BLaER1 treated with 17β-estradiol and CSF1 and Interleukin-3, amounts not matched to agents 10 nM and 100 nM (cell line): ENCODE measurements around the gene CLDN6.

Experiments
- H3K27ac ChIP-seq, 11 experiments: shearing (Covaris generic); formaldehyde crosslinking; 2 replicates each; pipeline ENCODE4 v1.8.1; 2022
- H3K27me3 ChIP-seq, 11 experiments: shearing (Covaris generic); formaldehyde crosslinking; 2 replicates each; pipeline ENCODE4 v1.8.1; 2022
- H3K36me3 ChIP-seq, 11 experiments: shearing (Covaris generic); formaldehyde crosslinking; 2 replicates each; pipeline ENCODE4 v1.8.1; 2022
- H3K4me1 ChIP-seq, 10 experiments: shearing (Covaris generic); formaldehyde crosslinking; 2 replicates each; pipeline ENCODE4 v1.8.1; 2022
- H3K4me2 ChIP-seq, 11 experiments: shearing (Covaris generic); formaldehyde crosslinking; 2 replicates each; pipeline ENCODE4 v1.8.1; 2022
- H3K4me3 ChIP-seq, 10 experiments: shearing (Covaris generic); formaldehyde crosslinking; 2 replicates each; pipeline ENCODE4 v1.8.1; 2022
- H3K9ac ChIP-seq, 11 experiments: shearing (Covaris generic); formaldehyde crosslinking; 2 replicates each; pipeline ENCODE4 v1.8.1; 2022
- H3K9me3 ChIP-seq, 11 experiments: shearing (Covaris generic); formaldehyde crosslinking; replicated peaks in 1 of 11; 2 replicates each; pipeline ENCODE4 v1.8.1; 2022
- H4K20me1 ChIP-seq, 11 experiments: shearing (Covaris generic); formaldehyde crosslinking; 2 replicates each; pipeline ENCODE4 v1.8.1; 2022
- Cebpa-rat ChIP-seq, 11 experiments: shearing (Covaris generic); IDR thresholded peaks; 2 replicates each; pipeline ENCODE4 v1.8.1; 2022

The CLDN6 gene

GRCh38 chr16:3009568-3010390 lies 8.2 kb downstream of the CLDN6 start:
- H3K27me3 ChIP-seq, result peaks cover 63 to 99% (median 85%) of the 10 kb centered on the region in 11 experiments

GRCh38 chr16:3008690-3009037 lies 9.3 kb downstream of the CLDN6 start:
- peak overlapping the region in 7 of 11 experiments; percentile 25 to 58 (median 43); a peak in 9 of 22 replicates for H3K27ac ChIP-seq
- peak overlapping the region in 1 of 11 experiments; percentile 48; a peak in 1 of 22 replicates for H3K9ac ChIP-seq
- no peak for TF ChIP-seq Cebpa-rat (IDR thresholded peaks at IDR 0.05)
- peaks cover 59 to 98% (median 84%) of the 10 kb centered on the region in 11 experiments for H3K27me3 ChIP-seq
- H3K4me2 ChIP-seq, result peak overlapping the region; percentile 89 to 100 (median 99)
- peaks cover 0 to 14% (median 0%) of the 10 kb centered on the region in 11 experiments; a peak in 6 of 22 replicates for H4K20me1 ChIP-seq
- H3K4me1 ChIP-seq, result peaks cover 41 to 65% (median 50%) of the 10 kb centered on the region in 10 experiments
- H3K36me3 ChIP-seq, result no peaks in the 10 kb centered on the region
- no peaks in the 10 kb centered on the region for H3K9me3 ChIP-seq
- H3K4me3 ChIP-seq, result peak overlapping the region in 7 of 10 experiments; percentile 39 to 64 (median 47); a peak in 9 of 20 replicates

More at GRCh38 chr16:3009568-3010390, 8.2 kb downstream of the CLDN6 start:
- no peak overlapping the region for H3K4me3 ChIP-seq
- no peaks in the 10 kb centered on the region for H3K36me3 ChIP-seq
- H4K20me1 ChIP-seq, result peaks cover 0 to 15% (median 0%) of the 10 kb centered on the region in 11 experiments; a peak in 5 of 22 replicates
- no peak for TF ChIP-seq Cebpa-rat (IDR thresholded peaks at IDR 0.05)
- H3K4me2 ChIP-seq, result peak overlapping the region in 6 of 11 experiments; percentile 94 to 99 (median 98); a peak in 10 of 22 replicates
- no peaks in the 10 kb centered on the region for H3K9me3 ChIP-seq
- peaks cover 41 to 60% (median 50%) of the 10 kb centered on the region in 10 experiments for H3K4me1 ChIP-seq
- H3K9ac ChIP-seq, result no peak overlapping the region
- H3K27ac ChIP-seq, result no peak overlapping the region

- H3K4me3 ChIP-seq, result peak overlapping the region; percentile 28 to 64 (median 46)
- H3K27ac ChIP-seq, result peak overlapping the region in 9 of 11 experiments; percentile 20 to 58 (median 42); a peak in 14 of 22 replicates
- H3K36me3 ChIP-seq, result no peaks in the 10 kb centered on the region
- peak overlapping the region; percentile 89 to 100 (median 99) for H3K4me2 ChIP-seq
- TF ChIP-seq Cebpa-rat (IDR thresholded peaks at IDR 0.05), result no peak
- peaks cover 54 to 97% (median 82%) of the 10 kb centered on the region in 11 experiments for H3K27me3 ChIP-seq
- peaks cover 41 to 64% (median 49%) of the 10 kb centered on the region in 10 experiments for H3K4me1 ChIP-seq
- H4K20me1 ChIP-seq, result peaks cover 0 to 9% (median 0%) of the 10 kb centered on the region in 11 experiments; a peak in 6 of 22 replicates
- peak overlapping the region in 9 of 11 experiments; percentile 4 to 53 (median 37); a peak in 14 of 22 replicates for H3K9ac ChIP-seq
- no peaks in the 10 kb centered on the region for H3K9me3 ChIP-seq
Measured at GRCh38 chr16:3007957-3008689, 9.9 kb downstream of the CLDN6 start.

- peak overlapping the region in 8 of 11 experiments; percentile 4 to 53 (median 39); a peak in 13 of 22 replicates for H3K9ac ChIP-seq
- no peak for TF ChIP-seq Cebpa-rat (IDR thresholded peaks at IDR 0.05)
- H4K20me1 ChIP-seq, result peaks cover 0 to 5% (median 0%) of the 10 kb centered on the region in 11 experiments; a peak in 4 of 22 replicates
- H3K27ac ChIP-seq, result peak overlapping the region in 7 of 11 experiments; percentile 20 to 57 (median 42); a peak in 7 of 22 replicates
- peak overlapping the region; percentile 89 to 100 (median 99) for H3K4me2 ChIP-seq
- peaks cover 37 to 60% (median 42%) of the 10 kb centered on the region in 10 experiments for H3K4me1 ChIP-seq
- H3K9me3 ChIP-seq, result no peaks in the 10 kb centered on the region
- H3K27me3 ChIP-seq, result peaks cover 46 to 97% (median 82%) of the 10 kb centered on the region in 11 experiments
- no peaks in the 10 kb centered on the region for H3K36me3 ChIP-seq
- peak overlapping the region; percentile 28 to 64 (median 46); a peak in 19 of 20 replicates for H3K4me3 ChIP-seq
Measured at GRCh38 chr16:3007059-3007956, 10.7 kb downstream of the CLDN6 start.

GRCh38 chr16:3004781-3005284 lies 13.2 kb downstream of the CLDN6 start:
- no peak overlapping the region for H3K27ac ChIP-seq
- H3K4me2 ChIP-seq, result peak overlapping the region in 10 of 11 experiments; percentile 29 to 86 (median 52); a peak in 18 of 22 replicates
- H3K4me1 ChIP-seq, result peaks cover 35 to 59% (median 43%) of the 10 kb centered on the region in 10 experiments
- no peak for TF ChIP-seq Cebpa-rat (IDR thresholded peaks at IDR 0.05)
- no peak overlapping the region for H3K9ac ChIP-seq
- H3K9me3 ChIP-seq, result no peaks in the 10 kb centered on the region
- peak overlapping the region in 4 of 10 experiments; percentile 35 to 58 (median 41); a peak in 6 of 20 replicates for H3K4me3 ChIP-seq
- H4K20me1 ChIP-seq, result peaks cover 0 to 14% (median 0%) of the 10 kb centered on the region in 11 experiments; a peak in 4 of 22 replicates
- H3K27me3 ChIP-seq, result peaks cover 44 to 98% (median 85%) of the 10 kb centered on the region in 11 experiments
- H3K36me3 ChIP-seq, result no peaks in the 10 kb centered on the region

GRCh38 chr16:3004319-3004718 lies 13.7 kb downstream of the CLDN6 start:
- H3K27ac ChIP-seq, result no peak overlapping the region
- peaks cover 0 to 15% (median 0%) of the 10 kb centered on the region in 11 experiments; a peak in 4 of 22 replicates for H4K20me1 ChIP-seq
- peaks cover 35 to 53% (median 42%) of the 10 kb centered on the region in 10 experiments for H3K4me1 ChIP-seq
- peak overlapping the region in 3 of 11 experiments; percentile 26 to 46 (median 44); a peak in 2 of 22 replicates for H3K9ac ChIP-seq
- peak overlapping the region; percentile 49 to 68 (median 57); a peak in 19 of 20 replicates for H3K4me3 ChIP-seq
- TF ChIP-seq Cebpa-rat (IDR thresholded peaks at IDR 0.05), result no peak
- H3K27me3 ChIP-seq, result peaks cover 49 to 98% (median 85%) of the 10 kb centered on the region in 11 experiments
- H3K4me2 ChIP-seq, result peak overlapping the region; percentile 79 to 87 (median 84)
- no peaks in the 10 kb centered on the region for H3K9me3 ChIP-seq
- H3K36me3 ChIP-seq, result no peaks in the 10 kb centered on the region

- H3K27ac ChIP-seq, result no peak overlapping the region
- H3K4me3 ChIP-seq, result peak overlapping the region; percentile 49 to 68 (median 57); a peak in 19 of 20 replicates
- H3K27me3 ChIP-seq, result peaks cover 55 to 98% (median 91%) of the 10 kb centered on the region in 11 experiments
- peak overlapping the region in 1 of 11 experiments; percentile 44; a peak in 1 of 22 replicates for H3K9ac ChIP-seq
- no peaks in the 10 kb centered on the region for H3K9me3 ChIP-seq
- no peak for TF ChIP-seq Cebpa-rat (IDR thresholded peaks at IDR 0.05)
- peaks cover 31 to 48% (median 37%) of the 10 kb centered on the region in 10 experiments for H3K4me1 ChIP-seq
- peak overlapping the region; percentile 79 to 87 (median 84) for H3K4me2 ChIP-seq
- H4K20me1 ChIP-seq, result peaks cover 0 to 21% (median 0%) of the 10 kb centered on the region in 11 experiments; a peak in 6 of 22 replicates
- H3K36me3 ChIP-seq, result no peaks in the 10 kb centered on the region
Measured at GRCh38 chr16:3003582-3004270, 14.3 kb downstream of the CLDN6 start.
